CD4-positive, alpha-beta T cell treated with Interleukin-6 for 4 hours (primary cell): ENCODE data around the gene NUDCD3.

Experiments
- DNase-seq: peaks from one replicate; pipeline ENCODE4 v3.0.0-alpha.2; 2020; ENCODE audit warnings: mixed read lengths

The NUDCD3 gene

GRCh38 chr7:44348300-44348699 is 142.2 kb downstream of the NUDCD3 start:
- peak; percentile 17 for DNase-seq

GRCh38 chr7:44347546-44348114 is 142.8 kb downstream of the NUDCD3 start:
- no peak for DNase-seq

- no peak for DNase-seq
These were observed 144.4 kb downstream of the NUDCD3 start for GRCh38 chr7:44346063-44346462.

GRCh38 chr7:44341401-44341800 is 149.1 kb downstream of the NUDCD3 start:
- DNase-seq = no peak

GRCh38 chr7:44338600-44338999 is 151.9 kb downstream of the NUDCD3 start:
- no peak for DNase-seq

- no peak for DNase-seq
These were observed 154.0 kb downstream of the NUDCD3 start for GRCh38 chr7:44336491-44336890.

- no peak for DNase-seq
These were observed 155.3 kb downstream of the NUDCD3 start for GRCh38 chr7:44335184-44335583.

- no peak for DNase-seq
These were observed 155.7 kb downstream of the NUDCD3 start for GRCh38 chr7:44334734-44335097.

- no peak for DNase-seq
These were observed 156.3 kb downstream of the NUDCD3 start for GRCh38 chr7:44333911-44334733.

- DNase-seq = no peak
These were observed 158.8 kb downstream of the NUDCD3 start for GRCh38 chr7:44331682-44332081.

- no peak for DNase-seq
These were observed 160.1 kb downstream of the NUDCD3 start for GRCh38 chr7:44330331-44330730.

- DNase-seq = no peak
These were observed 160.6 kb downstream of the NUDCD3 start for GRCh38 chr7:44329888-44330287.
